HCT116 (cell line): ENCODE results near the gene FXYD2. TPM values are rescaled to one million over a fixed set of nuclear protein-coding genes. Genes with fewer than 3 reads are reported as not detected.
A peak's percentile ranks its signal among the peaks of the same experiment; 100 is the strongest.

Source experiments
- ATAC-seq: fragments of 200-7000 bp; cut with Tn5 transposase; 2 replicates; pipeline ENCODE4 v1.9.1; 2020; ENCODE audit warnings: mild to moderate bottlenecking, moderate library complexity
- BruUV-seq: library from RNA; stranded (reverse); fragments of 400-500 nt; replicated peaks from 2 replicates; lab custom pipeline; 2021; lab: Mats Ljungman, UMichigan
- CTCF ChIA-PET: fragments of 300-600 bp; sonication (Branson Sonifier 250); formaldehyde crosslinking; loops from one replicate; lab custom pipeline; 2021; ENCODE audit warnings: antibody characterized with exemption; lab: Charles Lee
- POLR2A ChIA-PET: fragments of 300-600, 350-600 bp; sonication (Branson Sonifier 250); formaldehyde crosslinking; loops from one replicate; lab custom pipeline; 2021; ENCODE audit warnings: antibody characterized with exemption; lab: Charles Lee
- RAD21 ChIA-PET, 2 experiments: fragments of 300-600 bp; sonication (Branson Sonifier 250); formaldehyde crosslinking; loops; one replicate each; lab custom pipeline; 2023; ENCODE audit warnings: low total read pairs in 2 of 2; ENCODE audit not compliant: uncharacterized antibody in 2 of 2, unreplicated experiment in 2 of 2, low non-redundant PET in 1 of 2; lab: Charles Lee
- DNase-seq: peaks from one replicate; pipeline ENCODE4 v3.0.0-alpha.2; 2010; ENCODE audit warnings: low read depth, low spot score
- H2AFZ ChIP-seq: fragments of 200-600 bp; shearing (Covaris generic), sonication (generic); 2 replicates; pipeline ENCODE4 v1.6.1; 2017; ENCODE audit warnings: low read depth, mixed run types, mixed read lengths, antibody characterized with exemption, low read length; ENCODE audit not compliant: poor library complexity, severe bottlenecking
- H3K27ac ChIP-seq: 2 replicates; pipeline ENCODE4 v1.5.1; 2012; ENCODE audit warnings: low read depth, low read length
- H3K27me3 ChIP-seq: fragments of 200-600 bp; sonication (generic); 2 replicates; pipeline ENCODE4 v1.6.1; 2016; ENCODE audit warnings: mixed run types, low read length, mixed read lengths; ENCODE audit not compliant: insufficient read depth
- H3K36me3 ChIP-seq, 2 experiments: fragments of 200-500 bp in 1 of 2; fragments of 200-600 bp in 1 of 2; sonication (Bioruptor generic) in 1 of 2; sonication (generic) in 1 of 2; 2 replicates each; pipeline versions ENCODE4 v1.5.1 to v1.6.1; 2014 to 2016; ENCODE audit warnings: low read length in 2 of 2, inconsistent platforms in 1 of 2, mixed read lengths in 1 of 2, mixed run types in 1 of 2; ENCODE audit not compliant: insufficient read depth in 2 of 2, control insufficient read depth in 1 of 2
- H3K4me1 ChIP-seq, 2 experiments: fragments of 200-600 bp in 1 of 2; sonication (generic) in 1 of 2; 2 replicates each; pipeline versions ENCODE4 v1.5.1 to v1.6.1; 2012 to 2017; ENCODE audit warnings: low read length in 2 of 2, inconsistent platforms in 1 of 2, mild to moderate bottlenecking in 1 of 2, mixed read lengths in 1 of 2, mixed run types in 1 of 2, moderate library complexity in 1 of 2; ENCODE audit not compliant: insufficient read depth in 2 of 2, control insufficient read depth in 1 of 2
- H3K4me2 ChIP-seq: fragments of 200-600 bp; sonication (generic); 2 replicates; pipeline ENCODE4 v1.6.1; 2017; ENCODE audit warnings: mixed run types, low read length, mixed read lengths
- H3K4me3 ChIP-seq, 2 experiments: fragments of 200-600 bp in 1 of 2; sonication (generic) in 1 of 2; replicated peaks in 1 of 2; 2 replicates each; pipeline ENCODE4 v1.5.1; 2011 to 2016; ENCODE audit warnings: low read length in 2 of 2, control low read depth in 1 of 2, low read depth in 1 of 2, mild to moderate bottlenecking in 1 of 2, mixed read lengths in 1 of 2, mixed run types in 1 of 2
- H3K79me2 ChIP-seq: fragments of 200-600 bp; sonication (generic); 2 replicates; pipeline ENCODE4 v1.6.1; 2017; ENCODE audit warnings: mild to moderate bottlenecking, mixed run types, low read length, moderate library complexity, mixed read lengths; ENCODE audit not compliant: insufficient read depth
- H3K9ac ChIP-seq: fragments of 200-600 bp; sonication (generic); 2 replicates; pipeline ENCODE4 v1.6.1; 2016; ENCODE audit warnings: low read length, mixed read lengths
- H3K9me2 ChIP-seq: fragments of 200-600 bp; sonication (generic), shearing (Covaris generic); 2 replicates; pipeline ENCODE4 v1.6.1; 2017; ENCODE audit warnings: mixed run types, mild to moderate bottlenecking, moderate library complexity; ENCODE audit not compliant: insufficient read depth
- H3K9me3 ChIP-seq, 2 experiments: fragments of 200-500 bp in 1 of 2; fragments of 200-600 bp in 1 of 2; sonication (Bioruptor generic) in 1 of 2; sonication (generic) in 1 of 2; 2 replicates each; pipeline ENCODE4 v1.6.1; 2014 to 2017; ENCODE audit warnings: low read length in 2 of 2, mixed read lengths in 2 of 2, inconsistent platforms in 1 of 2, low read depth in 1 of 2, mild to moderate bottlenecking in 1 of 2, mixed run types in 1 of 2, moderate library complexity in 1 of 2; ENCODE audit not compliant: control insufficient read depth in 1 of 2, insufficient read depth in 1 of 2
- H4K20me1 ChIP-seq: fragments of 200-600 bp; sonication (generic), shearing (Covaris generic); 2 replicates; pipeline ENCODE4 v1.6.1; 2017; ENCODE audit warnings: mixed run types, mild to moderate bottlenecking, moderate library complexity; ENCODE audit not compliant: insufficient read depth
- CBX3 ChIP-seq: IDR thresholded peaks from 2 replicates; pipeline ENCODE4 v1.6.1; 2012; ENCODE audit warnings: low read depth
- CTCF ChIP-seq, 3 experiments: fragments of 200-600 bp in 1 of 3; sonication (generic) in 1 of 3; IDR thresholded peaks in 2 of 3; conservative IDR thresholded peaks in 1 of 3; 2 replicates each; pipeline ENCODE4 v1.5.1; 2012 to 2017; ENCODE audit warnings: low read depth in 2 of 3, low read length in 2 of 3, antibody characterized with exemption in 1 of 3, borderline replicate concordance in 1 of 3, control low read depth in 1 of 3, mild to moderate bottlenecking in 1 of 3, mixed read lengths in 1 of 3, mixed run types in 1 of 3, moderate library complexity in 1 of 3; ENCODE audit not compliant: insufficient read depth in 1 of 3
- EGR1 ChIP-seq: IDR thresholded peaks from 2 replicates; pipeline ENCODE4 v1.6.1; 2012; ENCODE audit warnings: low read depth
- EZH2 ChIP-seq: fragments of 200-600 bp; sonication (generic); IDR thresholded peaks from 2 replicates; pipeline ENCODE4 v1.6.1; 2017; ENCODE audit warnings: antibody characterized with exemption, mixed run types
- EZH2phosphoT487 ChIP-seq: fragments of 200-600 bp; IDR thresholded peaks from 2 replicates; pipeline ENCODE4 v1.6.1; 2018; ENCODE audit warnings: antibody characterized with exemption, borderline replicate concordance
- JUND ChIP-seq: IDR thresholded peaks from 2 replicates; pipeline ENCODE4 v1.6.1; 2012
- POLR2A ChIP-seq: IDR thresholded peaks from 2 replicates; pipeline ENCODE4 v1.7.0; 2011; ENCODE audit warnings: borderline replicate concordance; ENCODE audit not compliant: insufficient read depth, insufficient read length; ENCODE audit errors: extremely low read depth
- POLR2AphosphoS5 ChIP-seq: IDR thresholded peaks from 2 replicates; pipeline ENCODE4 v1.6.1; 2011; ENCODE audit warnings: mild to moderate bottlenecking, low read depth, low read length, moderate library complexity
- RAD21 ChIP-seq: IDR thresholded peaks from 2 replicates; pipeline ENCODE4 v1.6.1; 2012; ENCODE audit warnings: low read depth, mild to moderate bottlenecking
- SIN3A ChIP-seq: IDR thresholded peaks from 2 replicates; pipeline ENCODE4 v1.6.1; 2012; ENCODE audit warnings: low read depth
- SP1 ChIP-seq: IDR thresholded peaks from 2 replicates; pipeline ENCODE4 v1.6.1; 2012; ENCODE audit warnings: low read depth
- SRF ChIP-seq: IDR thresholded peaks from 2 replicates; pipeline ENCODE4 v1.6.1; 2012; ENCODE audit warnings: low read depth
- TCF7L2 ChIP-seq: IDR thresholded peaks from 2 replicates; pipeline ENCODE4 v1.7.0; 2011; ENCODE audit warnings: borderline replicate concordance, inconsistent platforms; ENCODE audit not compliant: insufficient read depth, insufficient read length; ENCODE audit errors: extremely low read depth
- YY1 ChIP-seq: IDR thresholded peaks from 2 replicates; pipeline ENCODE4 v1.6.1; 2011; ENCODE audit warnings: low read length, low read depth, moderate library complexity, mild to moderate bottlenecking; ENCODE audit not compliant: insufficient replicate concordance; ENCODE audit errors: extremely low read depth
- ZBTB33 ChIP-seq: IDR thresholded peaks from 2 replicates; pipeline ENCODE4 v1.6.1; 2011; ENCODE audit warnings: mild to moderate bottlenecking, low read length, moderate library complexity; ENCODE audit not compliant: insufficient replicate concordance; ENCODE audit errors: extremely low read depth
- ZNF274 ChIP-seq: fragments of 200-500 bp; sonication (Bioruptor generic); IDR thresholded peaks from 2 replicates; pipeline ENCODE4 v1.6.1; 2014; ENCODE audit warnings: mild to moderate bottlenecking, low read depth, low read length, inconsistent platforms
- intact Hi-C: fragments of 100-400 bp; cut with micrococcal nuclease; formaldehyde crosslinking; loops from 2 replicates; pipeline ENCODE4 v1.10.0; 2022
- total RNA-seq: library from RNA; stranded (reverse); gene quantifications from one replicate; pipeline ENCODE4 v1.2.1, GENCODE V29; 2021; ENCODE audit not compliant: unreplicated experiment
- TF ChIP-seq, protein P1 (sequence below): IDR thresholded peaks from 2 replicates; pipeline ENCODE4 v1.6.1; 2012; ENCODE audit warnings: low read depth
- TF ChIP-seq, protein P2 (sequence below): IDR thresholded peaks from 2 replicates; pipeline ENCODE4 v1.6.1; 2012

The FXYD2 gene
- total RNA-seq, 1 experiment from 2014 or later: 0.52 TPM

DNA sequence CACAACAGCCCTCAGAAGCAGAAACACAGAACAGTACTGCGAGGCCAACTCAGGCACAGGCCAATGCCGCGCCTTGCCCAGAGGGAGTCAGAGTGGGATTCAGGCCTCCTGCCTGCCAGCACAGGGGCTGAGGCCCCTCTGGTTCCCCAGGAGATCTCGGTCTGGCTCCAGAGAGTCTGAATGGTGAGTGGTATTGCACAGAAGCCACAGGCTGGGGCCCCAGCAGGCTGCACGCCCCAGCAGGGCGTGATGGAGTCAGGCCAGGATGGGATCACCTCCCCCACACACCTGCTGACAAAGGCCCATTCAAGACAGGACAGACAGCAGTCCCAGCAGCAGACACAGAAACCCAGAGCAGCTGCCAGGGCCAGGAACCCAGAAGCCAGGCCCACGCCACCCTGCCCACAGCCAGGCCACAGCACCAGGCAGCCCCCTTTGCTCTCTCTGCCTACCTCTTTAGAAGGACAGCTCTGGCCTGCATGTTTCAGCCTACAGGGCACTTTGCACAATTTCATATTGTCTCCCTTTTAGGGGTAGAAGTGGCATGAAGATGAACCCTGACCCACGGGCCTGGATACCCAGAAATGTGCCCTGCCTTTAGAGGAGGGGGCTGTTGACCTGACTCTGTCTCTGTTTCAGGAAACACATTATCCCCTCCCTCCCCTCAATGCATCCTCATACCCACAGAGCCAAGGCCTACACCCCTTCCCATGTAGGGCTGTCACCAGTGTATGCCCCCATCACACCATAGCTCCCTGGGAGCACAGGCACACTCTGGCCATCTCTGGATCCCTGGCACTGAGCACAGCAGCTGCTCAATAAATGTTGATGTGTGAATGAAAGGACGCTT lies 45.8 kb upstream of the FXYD2 start:
- Histone ChIP-seq H3K27ac (no peak overlapping the region), H3K27me3 (peaks cover 30% of the 10 kb centered on the region; the same call in 1 of the 2 replicates), H3K36me3 (no peaks in the 10 kb centered on the region), H2AFZ (no peak overlapping the region), H3K4me3 (no peak overlapping the region), H3K4me1 (peaks cover 4 to 5% of the 10 kb centered on the region in 2 experiments; a peak in 2 of 4 replicates), H3K4me2 (no peak overlapping the region), H3K9me2 (no peaks in the 10 kb centered on the region), H3K79me2 (no peaks in the 10 kb centered on the region), H4K20me1 (no peaks in the 10 kb centered on the region), H3K9me3 (no peaks in the 10 kb centered on the region), H3K9ac (no peak overlapping the region)
- RAD21 ChIA-PET: no interaction called here
- TF ChIP-seq EZH2 (no peak), SP1 (no peak), ZBTB33 (no peak), CTCF (IDR thresholded peaks at IDR 0.05 in 2 of 3, conservative IDR thresholded peaks at IDR 0.05 in 1 of 3; ENCODE audit: borderline replicate concordance in 1 of 3, insufficient read depth in 1 of 3, low read depth in 2 of 3, low read length in 2 of 3) (no peak), POLR2AphosphoS5 (no peak), EGR1 (no peak), YY1 (no peak), EZH2phosphoT487 (no peak), POLR2A (no peak), TCF7L2 (no peak), RAD21 (no peak), CBX3 (no peak), JUND (no peak), SRF (no peak), ZNF274 (no peak), SIN3A (no peak)
- TF ChIP-seq, protein P1, sequence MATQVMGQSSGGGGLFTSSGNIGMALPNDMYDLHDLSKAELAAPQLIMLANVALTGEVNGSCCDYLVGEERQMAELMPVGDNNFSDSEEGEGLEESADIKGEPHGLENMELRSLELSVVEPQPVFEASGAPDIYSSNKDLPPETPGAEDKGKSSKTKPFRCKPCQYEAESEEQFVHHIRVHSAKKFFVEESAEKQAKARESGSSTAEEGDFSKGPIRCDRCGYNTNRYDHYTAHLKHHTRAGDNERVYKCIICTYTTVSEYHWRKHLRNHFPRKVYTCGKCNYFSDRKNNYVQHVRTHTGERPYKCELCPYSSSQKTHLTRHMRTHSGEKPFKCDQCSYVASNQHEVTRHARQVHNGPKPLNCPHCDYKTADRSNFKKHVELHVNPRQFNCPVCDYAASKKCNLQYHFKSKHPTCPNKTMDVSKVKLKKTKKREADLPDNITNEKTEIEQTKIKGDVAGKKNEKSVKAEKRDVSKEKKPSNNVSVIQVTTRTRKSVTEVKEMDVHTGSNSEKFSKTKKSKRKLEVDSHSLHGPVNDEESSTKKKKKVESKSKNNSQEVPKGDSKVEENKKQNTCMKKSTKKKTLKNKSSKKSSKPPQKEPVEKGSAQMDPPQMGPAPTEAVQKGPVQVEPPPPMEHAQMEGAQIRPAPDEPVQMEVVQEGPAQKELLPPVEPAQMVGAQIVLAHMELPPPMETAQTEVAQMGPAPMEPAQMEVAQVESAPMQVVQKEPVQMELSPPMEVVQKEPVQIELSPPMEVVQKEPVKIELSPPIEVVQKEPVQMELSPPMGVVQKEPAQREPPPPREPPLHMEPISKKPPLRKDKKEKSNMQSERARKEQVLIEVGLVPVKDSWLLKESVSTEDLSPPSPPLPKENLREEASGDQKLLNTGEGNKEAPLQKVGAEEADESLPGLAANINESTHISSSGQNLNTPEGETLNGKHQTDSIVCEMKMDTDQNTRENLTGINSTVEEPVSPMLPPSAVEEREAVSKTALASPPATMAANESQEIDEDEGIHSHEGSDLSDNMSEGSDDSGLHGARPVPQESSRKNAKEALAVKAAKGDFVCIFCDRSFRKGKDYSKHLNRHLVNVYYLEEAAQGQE: no peak
- TF ChIP-seq, protein P2, sequence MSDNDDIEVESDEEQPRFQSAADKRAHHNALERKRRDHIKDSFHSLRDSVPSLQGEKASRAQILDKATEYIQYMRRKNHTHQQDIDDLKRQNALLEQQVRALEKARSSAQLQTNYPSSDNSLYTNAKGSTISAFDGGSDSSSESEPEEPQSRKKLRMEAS: no peak
- DNase-seq: no peak
- no TSS peak for BruUV-seq
- CTCF ChIA-PET: no interaction called here
- intact Hi-C loops: no loop called here
- ATAC-seq: peak; percentile 43; the same call in 1 of the 2 replicates
- POLR2A ChIA-PET: no interaction called here
